GM10266 (cell line): ENCODE measurements around the gene COL7A1.

ENCODE experiments used
- DNase-seq: peaks from one replicate; pipeline ENCODE4 v3.0.0; 2012; ENCODE audit errors: extremely low spot score
- CTCF ChIP-seq: IDR thresholded peaks from 2 replicates; pipeline ENCODE4 v1.5.1; 2012; ENCODE audit warnings: mild to moderate bottlenecking, low read depth; ENCODE audit not compliant: control insufficient read depth, insufficient read depth; ENCODE audit errors: missing control alignments

Gene COL7A1

GRCh38 chr3:48595075-48595525, at the start of gene COL7A1:
Gene COL7A1, minus strand, starts transcription at chr3:48595329. Its CDS starts 170 bp downstream, at chr3:48595159.
- DNase-seq: peak; percentile 61

GRCh38 chr3:48642605-48643004, 47.5 kb upstream of the COL7A1 start:
- DNase-seq: no peak
- no peak for TF ChIP-seq CTCF

More at GRCh38 chr3:48595075-48595525, at the start of gene COL7A1:
- TF ChIP-seq CTCF: no peak

GRCh38 chr3:48641396-48641795, 46.3 kb upstream of the COL7A1 start:
- no peak for DNase-seq
- TF ChIP-seq CTCF: no peak

- no peak for DNase-seq
- TF ChIP-seq CTCF: no peak
Measured at GRCh38 chr3:48639944-48640606, 44.9 kb upstream of the COL7A1 start.

GRCh38 chr3:48637305-48637704, 42.2 kb upstream of the COL7A1 start:
- no peak for TF ChIP-seq CTCF
- DNase-seq: no peak

GRCh38 chr3:48636149-48636655, 41.1 kb upstream of the COL7A1 start:
- no peak for DNase-seq
- no peak for TF ChIP-seq CTCF
